Vagina (tissue), 2 donors: ENCODE measurements around the gene IL20RB.
"Not testable (repeated sequence)": the region's sequence is repeated elsewhere in the genome, so short reads cannot be mapped to it uniquely, and the experiment has no call there.

ENCODE experiments used
- POLR2A ChIP-seq, 2 donors: fragments of 450-650 bp; IDR thresholded peaks; one replicate each; pipeline ENCODE4 v1.6.1; 2017; ENCODE audit warnings: antibody characterized with exemption in 2 of 2, mild to moderate bottlenecking in 2 of 2, moderate library complexity in 2 of 2
- POLR2AphosphoS5 ChIP-seq, 2 donors: sonication (generic); formaldehyde crosslinking; IDR thresholded peaks; one replicate each; pipeline ENCODE4 v1.9.0; 2017; ENCODE audit warnings: antibody characterized with exemption in 2 of 2, mild to moderate bottlenecking in 2 of 2, low read depth in 1 of 2; ENCODE audit not compliant: insufficient read depth in 1 of 2
- TF ChIP-seq, protein P1 (sequence below), 3 experiments: fragments of 450-650 bp in 2 of 3; fragments of 200-600 bp in 1 of 3; sonication (generic) in 1 of 3; IDR thresholded peaks; one replicate each; pipeline ENCODE4 v1.5.1; 2017 to 2019; ENCODE audit warnings: antibody characterized with exemption in 3 of 3, mild to moderate bottlenecking in 2 of 3, moderate library complexity in 2 of 3

GRCh38 chr3:136987398-136987980 is 29.7 kb downstream of the IL20RB start:
- TF ChIP-seq, protein P1, sequence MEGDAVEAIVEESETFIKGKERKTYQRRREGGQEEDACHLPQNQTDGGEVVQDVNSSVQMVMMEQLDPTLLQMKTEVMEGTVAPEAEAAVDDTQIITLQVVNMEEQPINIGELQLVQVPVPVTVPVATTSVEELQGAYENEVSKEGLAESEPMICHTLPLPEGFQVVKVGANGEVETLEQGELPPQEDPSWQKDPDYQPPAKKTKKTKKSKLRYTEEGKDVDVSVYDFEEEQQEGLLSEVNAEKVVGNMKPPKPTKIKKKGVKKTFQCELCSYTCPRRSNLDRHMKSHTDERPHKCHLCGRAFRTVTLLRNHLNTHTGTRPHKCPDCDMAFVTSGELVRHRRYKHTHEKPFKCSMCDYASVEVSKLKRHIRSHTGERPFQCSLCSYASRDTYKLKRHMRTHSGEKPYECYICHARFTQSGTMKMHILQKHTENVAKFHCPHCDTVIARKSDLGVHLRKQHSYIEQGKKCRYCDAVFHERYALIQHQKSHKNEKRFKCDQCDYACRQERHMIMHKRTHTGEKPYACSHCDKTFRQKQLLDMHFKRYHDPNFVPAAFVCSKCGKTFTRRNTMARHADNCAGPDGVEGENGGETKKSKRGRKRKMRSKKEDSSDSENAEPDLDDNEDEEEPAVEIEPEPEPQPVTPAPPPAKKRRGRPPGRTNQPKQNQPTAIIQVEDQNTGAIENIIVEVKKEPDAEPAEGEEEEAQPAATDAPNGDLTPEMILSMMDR (IDR thresholded peaks at IDR 0.05): not testable (repeated sequence)
- not testable (repeated sequence) for TF ChIP-seq POLR2A (IDR thresholded peaks at IDR 0.05); POLR2AphosphoS5 (IDR thresholded peaks at IDR 0.05; ENCODE audit: insufficient read depth in 1 of 2, low read depth in 1 of 2)
